NT2/D1 (cell line): ENCODE data around the gene PCSK6.

Experiments used
- DNase-seq: peaks from one replicate; pipeline ENCODE4 v3.0.0-alpha.2; 2011; ENCODE audit warnings: low read depth, low spot score
- H3K27me3 ChIP-seq: 2 replicates; pipeline ENCODE4 v1.6.0; 2011; ENCODE audit warnings: mild to moderate bottlenecking; ENCODE audit not compliant: insufficient read length, insufficient read depth
- H3K36me3 ChIP-seq: 2 replicates; pipeline ENCODE4 v1.6.1; 2011; ENCODE audit warnings: mild to moderate bottlenecking, low read length, mixed read lengths; ENCODE audit not compliant: insufficient read depth, insufficient read length
- H3K4me1 ChIP-seq: 2 replicates; pipeline ENCODE4 v1.5.1; 2011; ENCODE audit not compliant: insufficient read depth, insufficient read length
- H3K4me3 ChIP-seq: 2 replicates; pipeline ENCODE4 v1.5.1; 2011; ENCODE audit warnings: low read depth; ENCODE audit not compliant: insufficient read length
- H3K9ac ChIP-seq: 2 replicates; pipeline ENCODE4 v1.6.0; 2011; ENCODE audit warnings: low read depth; ENCODE audit not compliant: insufficient read length
- H3K9me3 ChIP-seq: 2 replicates; pipeline ENCODE4 v1.5.1; 2011; ENCODE audit warnings: mild to moderate bottlenecking, low read length; ENCODE audit not compliant: insufficient read depth
- SUZ12 ChIP-seq: IDR thresholded peaks from 2 replicates; pipeline ENCODE4 v1.6.1; 2011; ENCODE audit not compliant: insufficient read length, insufficient read depth; ENCODE audit errors: extremely low read depth
- YY1 ChIP-seq: IDR thresholded peaks from 2 replicates; pipeline ENCODE4 v1.6.1; 2011; ENCODE audit not compliant: insufficient read length, insufficient read depth
- ZNF274 ChIP-seq: IDR thresholded peaks from 2 replicates; pipeline ENCODE4 v1.6.1; 2011; ENCODE audit warnings: mild to moderate bottlenecking, low read depth, low read length

The PCSK6 gene

DNA sequence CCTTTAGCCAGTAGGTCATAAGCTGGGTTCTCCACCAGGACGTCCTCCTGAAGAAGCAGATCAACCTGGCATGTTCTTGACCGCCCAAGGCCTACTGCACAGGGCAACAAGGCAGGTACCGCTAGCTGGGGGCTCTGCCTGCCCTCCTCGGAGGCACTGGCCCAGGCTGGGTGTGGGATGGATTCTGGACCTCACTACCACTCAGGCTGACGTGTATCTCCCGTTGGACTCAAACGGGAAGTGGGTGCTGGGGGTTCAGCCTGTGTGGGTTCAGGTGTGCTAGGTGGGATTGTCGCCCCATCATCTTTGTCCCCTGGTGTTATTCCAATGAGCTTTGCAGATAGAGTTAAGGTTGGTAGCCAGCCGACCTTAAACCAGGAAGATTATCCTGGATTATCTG, 99.4 kb downstream of the PCSK6 start:
- H3K36me3 ChIP-seq = peaks cover 10% of the 10 kb centered on the region
- no peaks in the 10 kb centered on the region for H3K27me3 ChIP-seq
- H3K4me3 ChIP-seq = no peak overlapping the region
- no peaks in the 10 kb centered on the region for H3K9me3 ChIP-seq
- TF ChIP-seq YY1 (no peak), ZNF274 (no peak), SUZ12 (no peak)
- no peak overlapping the region for H3K9ac ChIP-seq
- H3K4me1 ChIP-seq = no peaks in the 10 kb centered on the region
- no peak for DNase-seq

DNA sequence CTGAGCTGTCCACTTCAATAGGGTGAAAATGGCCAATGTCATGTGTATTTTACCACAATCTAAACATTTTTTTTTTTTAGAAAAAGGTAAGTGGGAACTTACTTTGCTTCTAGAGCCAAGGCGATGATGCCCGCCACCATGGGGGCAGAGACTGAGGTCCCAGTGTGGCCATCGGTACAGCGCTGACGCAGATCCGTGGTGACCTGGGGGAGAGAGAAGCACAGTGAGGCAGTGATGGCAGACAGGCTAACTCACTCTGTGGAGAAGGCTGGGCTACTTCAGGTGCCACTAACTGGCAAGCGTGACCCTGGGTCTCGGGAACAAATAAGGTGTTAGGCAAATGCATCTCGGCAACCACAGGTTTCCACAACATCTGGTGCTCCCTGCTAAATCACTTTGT, 100.1 kb downstream of the PCSK6 start:
- no peak for DNase-seq
- H3K27me3 ChIP-seq = no peaks in the 10 kb centered on the region
- H3K36me3 ChIP-seq = peaks cover 10% of the 10 kb centered on the region
- H3K4me3 ChIP-seq = no peak overlapping the region
- TF ChIP-seq ZNF274 (no peak), YY1 (no peak), SUZ12 (no peak)
- H3K9ac ChIP-seq = no peak overlapping the region
- no peaks in the 10 kb centered on the region for H3K9me3 ChIP-seq
- no peaks in the 10 kb centered on the region for H3K4me1 ChIP-seq

DNA sequence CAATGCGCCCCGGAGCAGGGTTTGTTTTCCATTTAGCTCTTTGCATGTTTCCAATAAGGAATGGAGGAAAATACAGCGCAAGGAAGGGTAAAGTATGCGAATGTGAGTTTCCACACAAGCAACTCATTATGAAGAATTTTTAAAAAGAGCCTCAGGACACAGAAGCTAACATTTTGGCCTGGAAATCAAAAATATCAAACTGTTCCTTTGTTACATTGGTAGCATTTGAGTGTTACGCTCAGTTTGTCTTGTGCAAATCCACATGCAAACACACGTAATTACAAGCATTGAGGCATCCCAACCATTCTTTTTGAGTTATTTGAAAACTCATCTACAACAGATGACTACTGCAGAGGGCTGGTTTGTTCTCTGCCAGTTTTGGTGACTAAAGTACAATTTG, 101.5 kb downstream of the PCSK6 start:
- no peak for TF ChIP-seq YY1
- TF ChIP-seq ZNF274 = no peak
- no peak for TF ChIP-seq SUZ12
- Histone ChIP-seq H3K36me3 (peaks cover 10% of the 10 kb centered on the region), H3K27me3 (no peaks in the 10 kb centered on the region), H3K4me3 (no peak overlapping the region), H3K9me3 (no peaks in the 10 kb centered on the region), H3K4me1 (no peaks in the 10 kb centered on the region), H3K9ac (no peak overlapping the region)
- DNase-seq = no peak

DNA sequence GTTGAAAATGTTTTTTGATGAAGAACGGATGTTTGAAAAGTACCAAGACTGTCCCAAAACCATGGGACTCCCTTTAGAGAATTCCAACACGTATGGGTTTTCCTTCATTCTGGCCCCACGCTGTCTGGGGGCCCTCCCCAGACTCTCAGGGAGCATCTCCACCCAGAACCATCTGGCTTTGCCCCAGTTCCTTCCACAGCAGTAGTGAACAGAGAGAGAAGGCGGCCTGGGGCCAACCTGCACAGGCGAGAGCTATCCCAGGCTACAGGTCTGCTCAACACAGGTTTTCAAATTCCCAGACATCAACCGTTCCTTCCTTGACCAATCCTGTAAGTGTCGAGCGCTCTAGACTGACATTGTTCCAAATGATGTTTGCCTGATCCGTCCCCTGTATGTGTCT, 101.9 kb downstream of the PCSK6 start:
- Histone ChIP-seq H3K9me3 (no peaks in the 10 kb centered on the region), H3K27me3 (no peaks in the 10 kb centered on the region), H3K36me3 (peaks cover 10% of the 10 kb centered on the region), H3K4me3 (no peak overlapping the region), H3K9ac (no peak overlapping the region), H3K4me1 (no peaks in the 10 kb centered on the region)
- no peak for DNase-seq
- TF ChIP-seq ZNF274 (no peak), SUZ12 (no peak), YY1 (no peak)

DNA sequence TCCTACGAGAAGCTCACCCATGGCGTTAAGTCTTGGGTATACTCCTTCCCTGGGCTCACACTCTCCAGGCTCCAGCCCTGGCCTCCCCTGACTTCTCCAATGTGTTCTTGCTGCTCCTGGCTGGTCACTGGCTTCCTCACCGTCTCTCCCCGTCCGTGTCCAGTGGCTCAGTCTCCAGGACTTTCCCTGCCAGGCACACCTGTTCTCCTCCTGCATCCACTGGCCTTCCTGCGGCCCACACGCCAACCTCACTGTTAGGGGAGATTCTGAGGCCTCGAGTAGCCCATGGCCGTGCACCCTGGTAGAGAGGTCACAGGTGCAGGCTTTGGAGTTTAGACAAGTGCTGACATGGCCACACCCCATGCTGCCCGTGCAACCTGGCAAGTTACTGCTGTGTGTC, 102.5 kb downstream of the PCSK6 start:
- Histone ChIP-seq H3K4me3 (no peak overlapping the region), H3K4me1 (no peaks in the 10 kb centered on the region), H3K27me3 (no peaks in the 10 kb centered on the region), H3K9ac (no peak overlapping the region), H3K9me3 (no peaks in the 10 kb centered on the region), H3K36me3 (peaks cover 10% of the 10 kb centered on the region)
- TF ChIP-seq YY1 = no peak
- no peak for TF ChIP-seq SUZ12
- TF ChIP-seq ZNF274 = no peak
- DNase-seq = no peak

DNA sequence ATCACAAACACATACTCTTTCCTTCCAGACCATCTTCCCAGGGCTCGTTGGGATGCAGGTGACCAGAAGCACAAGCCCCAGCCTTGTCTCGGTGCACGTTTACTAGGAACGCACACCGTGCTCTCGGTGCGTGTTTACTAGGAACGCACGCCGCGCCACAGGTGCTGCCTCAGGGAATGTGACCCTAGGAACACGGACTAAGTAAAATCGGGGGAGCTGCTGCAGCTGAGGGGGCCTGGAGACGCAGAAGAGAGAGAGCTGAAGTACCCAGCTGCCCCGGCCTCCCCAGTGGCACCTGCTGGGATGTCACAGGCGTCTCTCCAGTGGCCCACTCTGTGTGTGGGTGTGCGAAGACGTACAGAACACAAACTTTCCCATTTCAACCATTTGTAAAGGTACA, 103.5 kb downstream of the PCSK6 start:
- TF ChIP-seq YY1 (no peak), ZNF274 (no peak), SUZ12 (no peak)
- DNase-seq = no peak
- Histone ChIP-seq H3K27me3 (no peaks in the 10 kb centered on the region), H3K4me1 (no peaks in the 10 kb centered on the region), H3K9ac (no peak overlapping the region), H3K9me3 (no peaks in the 10 kb centered on the region), H3K4me3 (no peak overlapping the region), H3K36me3 (peaks cover 8% of the 10 kb centered on the region)

DNA sequence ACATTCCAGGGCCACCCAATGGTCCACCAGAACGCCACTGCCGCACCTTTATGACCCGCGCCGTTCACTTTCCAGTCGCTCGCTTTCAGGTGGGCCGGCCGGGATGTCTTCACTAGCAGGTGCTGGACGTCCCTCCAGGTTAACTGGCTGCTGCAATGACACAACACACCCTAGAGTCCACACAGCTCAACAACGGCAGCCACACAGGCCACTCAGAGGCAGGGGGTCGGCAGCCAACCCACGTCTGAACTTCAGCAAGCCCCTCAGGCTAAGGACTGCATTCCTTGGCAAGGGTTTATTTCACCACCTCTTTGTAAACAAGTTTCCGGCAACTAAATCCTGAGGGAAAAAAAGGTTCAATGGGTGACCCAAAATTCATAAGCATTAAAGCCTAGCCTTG, 105.2 kb downstream of the PCSK6 start:
- DNase-seq = no peak
- Histone ChIP-seq H3K4me1 (no peaks in the 10 kb centered on the region), H3K9me3 (no peaks in the 10 kb centered on the region), H3K9ac (no peak overlapping the region), H3K4me3 (no peak overlapping the region), H3K27me3 (no peaks in the 10 kb centered on the region), H3K36me3 (peaks cover 8% of the 10 kb centered on the region)
- TF ChIP-seq SUZ12 (no peak), ZNF274 (no peak), YY1 (no peak)

DNA sequence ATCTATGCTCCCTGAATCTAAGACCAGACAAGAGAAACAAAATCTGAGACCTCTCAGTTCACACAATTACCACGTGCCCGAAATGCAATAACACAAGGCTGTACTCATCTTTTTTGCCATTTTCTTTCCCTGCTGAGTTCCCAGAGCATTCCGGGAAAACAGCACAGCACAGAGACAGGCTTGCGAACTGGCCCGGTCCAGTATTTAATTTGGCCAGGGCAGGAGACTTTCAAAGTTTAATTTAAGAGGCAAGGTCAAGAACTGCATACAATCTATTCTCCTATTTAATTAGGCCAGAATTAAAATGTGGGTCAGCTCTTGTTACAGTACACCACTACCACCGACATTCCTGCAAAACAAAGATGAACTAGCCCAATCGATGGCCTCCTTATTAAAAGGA, 107.0 kb downstream of the PCSK6 start:
- H3K9ac ChIP-seq = no peak overlapping the region
- no peak for DNase-seq

More for the DNA sequence above, 107.0 kb downstream of the PCSK6 start:
- TF ChIP-seq SUZ12 = no peak
- TF ChIP-seq ZNF274 = no peak
- no peak for TF ChIP-seq YY1
- H3K36me3 ChIP-seq = peaks cover 4% of the 10 kb centered on the region
- peaks cover 2% of the 10 kb centered on the region for H3K4me1 ChIP-seq
- H3K4me3 ChIP-seq = no peak overlapping the region
- no peaks in the 10 kb centered on the region for H3K9me3 ChIP-seq
- no peaks in the 10 kb centered on the region for H3K27me3 ChIP-seq
